GM12878 (cell line): Measurements from ENCODE around the gene ID3. TPM values are rescaled to one million over a fixed set of nuclear protein-coding genes. Genes with fewer than 3 reads are reported as not detected.
A peak's percentile ranks its signal among the peaks of the same experiment; 100 is the strongest.

Experiments used
- ATAC-seq: fragments of 200-7000 bp; cut with Tn5 transposase; 3 replicates; pipeline ENCODE4 v1.9.1; 2020; ENCODE audit warnings: mild to moderate bottlenecking, moderate library complexity
- BruUV-seq: library from RNA; stranded (reverse); fragments of 400-500 nt; replicated peaks from 2 replicates; lab custom pipeline; 2021; lab: Mats Ljungman, UMichigan
- CTCF ChIA-PET: fragments of 300-600 bp; sonication (Branson Sonifier 250); formaldehyde crosslinking; extraction: SDS; loops from one replicate; lab custom pipeline; 2021; ENCODE audit warnings: inconsistent platforms; lab: Yijun Ruan, JAX
- POLR2A ChIA-PET: fragments of 350-600 bp; formaldehyde crosslinking; extraction: SDS; loops from one replicate; lab custom pipeline; 2021; ENCODE audit warnings: inconsistent platforms; lab: Charles Lee
- RAD21 ChIA-PET: fragments of 300-600 bp; sonication (Branson Sonifier 250); formaldehyde crosslinking; loops from one replicate; lab custom pipeline; 2023; ENCODE audit warnings: antibody characterized with exemption; ENCODE audit not compliant: unreplicated experiment; lab: Charles Lee
- SMC1A ChIA-PET: fragments of 300-600 bp; sonication (Branson Sonifier 250); formaldehyde crosslinking; loops from one replicate; lab custom pipeline; 2023; ENCODE audit not compliant: unreplicated experiment, uncharacterized antibody; lab: Charles Lee
- DNase-seq: peaks from one replicate; pipeline ENCODE4 v3.0.0-alpha.2; 2011; ENCODE audit warnings: low read depth, low spot score
- FAIRE-seq: peaks from 3 replicates; lab custom pipeline; 2011; peaks lifted over from hg19 to GRCh38; lab: Jason Lieb, UNC
- H2AFZ ChIP-seq: 2 replicates; pipeline ENCODE4 v1.6.0; 2011; ENCODE audit warnings: low read depth, low read length, control low read depth; ENCODE audit not compliant: control insufficient read depth
- H3K27ac ChIP-seq: 2 replicates; pipeline ENCODE4 v1.5.1; 2011; ENCODE audit warnings: control low read depth; ENCODE audit not compliant: control insufficient read depth, insufficient read depth
- H3K27me3 ChIP-seq, 2 experiments: replicated peaks in 1 of 2; 2 replicates each; pipeline versions ENCODE4 v1.6.0 to v1.6.1; 2011; ENCODE audit warnings: low read length in 1 of 2; ENCODE audit not compliant: control insufficient read depth in 2 of 2, insufficient read depth in 2 of 2
- H3K36me3 ChIP-seq, 2 experiments: 2 replicates each; pipeline ENCODE4 v1.5.1; 2011; ENCODE audit warnings: low read length in 1 of 2; ENCODE audit not compliant: control insufficient read depth in 2 of 2, insufficient read depth in 2 of 2
- H3K4me1 ChIP-seq: 2 replicates; pipeline ENCODE4 v1.6.1; 2011; ENCODE audit warnings: mild to moderate bottlenecking, low read length, moderate library complexity, mixed read lengths; ENCODE audit not compliant: control insufficient read depth, insufficient read depth
- H3K4me2 ChIP-seq: 2 replicates; pipeline ENCODE4 v1.6.0; 2011; ENCODE audit warnings: control low read depth; ENCODE audit not compliant: control insufficient read depth, insufficient read depth
- H3K4me3 ChIP-seq: fragments of 200-600 bp; sonication (generic); 2 replicates; pipeline ENCODE4 v1.5.1; 2016
- H3K79me2 ChIP-seq: 2 replicates; pipeline ENCODE4 v1.6.0; 2011; ENCODE audit warnings: low read length; ENCODE audit not compliant: control insufficient read depth, insufficient read depth
- H3K9ac ChIP-seq: 2 replicates; pipeline ENCODE4 v1.8.0; 2011; ENCODE audit warnings: low read length, control low read depth, mixed read lengths; ENCODE audit not compliant: control insufficient read depth, insufficient read depth
- H3K9me3 ChIP-seq: replicated peaks from 3 replicates; pipeline ENCODE4 v1.5.1; 2011; ENCODE audit warnings: mild to moderate bottlenecking, low read length; ENCODE audit not compliant: control insufficient read depth, insufficient read depth
- H4K20me1 ChIP-seq: 2 replicates; pipeline ENCODE4 v1.6.0; 2011; ENCODE audit not compliant: control insufficient read depth, insufficient read depth
- E2F8 ChIP-seq: fragments of 450-650 bp; IDR thresholded peaks from 2 replicates; pipeline ENCODE4 v1.6.1; 2018; ENCODE audit warnings: mild to moderate bottlenecking, low read depth, moderate library complexity; ENCODE audit not compliant: partially characterized antibody
- IKZF1 ChIP-seq: fragments of 450-650 bp; conservative IDR thresholded peaks from 2 replicates; pipeline ENCODE4 v1.6.1; 2017; ENCODE audit warnings: antibody characterized with exemption, mild to moderate bottlenecking
- JUND ChIP-seq: IDR thresholded peaks from 2 replicates; pipeline ENCODE4 v1.6.1; 2012; ENCODE audit warnings: low read depth, mild to moderate bottlenecking, low read length, improper control_type of control experiment, moderate library complexity
- KAT2A ChIP-seq: conservative IDR thresholded peaks from 2 replicates; pipeline ENCODE4 v1.6.1; 2011; ENCODE audit warnings: low read depth, low read length; ENCODE audit not compliant: control insufficient read depth
- NRF1 ChIP-seq: conservative IDR thresholded peaks from 2 replicates; pipeline ENCODE4 v1.6.1; 2011; ENCODE audit warnings: mild to moderate bottlenecking, low read depth, low read length, improper control_type of control experiment
- SIX5 ChIP-seq: IDR thresholded peaks from 2 replicates; pipeline ENCODE4 v1.6.1; 2011; ENCODE audit warnings: mild to moderate bottlenecking, low read depth, low read length, moderate library complexity; ENCODE audit not compliant: severe bottlenecking
- TBL1XR1 ChIP-seq: IDR thresholded peaks from 2 replicates; pipeline ENCODE4 v1.6.1; 2012; ENCODE audit warnings: low read depth, low read length, improper control_type of control experiment
- ZNF274 ChIP-seq: IDR thresholded peaks from one replicate; pipeline ENCODE4 v1.8.0; 2011; ENCODE audit not compliant: insufficient read length, insufficient read depth
- WGBS: methylation state at CpG from one replicate; pipeline ENCODE4 v1.1.6; 2016; ENCODE audit warnings: low lambda C conversion rate; ENCODE audit not compliant: insufficient replicate concordance, insufficient coverage; ENCODE audit errors: missing lambda C conversion rate; 5-methylcytosine and 5-hydroxymethylcytosine counted together
- in situ Hi-C: fragments of 300-500 bp; cut with MboI; formaldehyde crosslinking; loops from 9 replicates; pipeline ENCODE4 v1.14.3; 2018; ENCODE audit warnings: mixed read lengths
- intact Hi-C: fragments of 100-400 bp; cut with micrococcal nuclease; formaldehyde crosslinking; loops from one replicate; pipeline ENCODE4 v1.14.2; 2022; ENCODE audit not compliant: unreplicated experiment
- polyA plus RNA-seq, 11 experiments: library from polyadenylated mRNA; depleted of rRNA in 4 of 11; unstranded in 6 of 11; stranded (reverse) in 5 of 11; fragments of >200 nt; fragmentation: Nextera tagmentation in 4 of 11; fragmentation: Illumina TruSeq in 1 of 11; extraction: Ambion mirVana in 4 of 11; extraction: Trizol in 1 of 11; gene quantifications; 1 replicate in 1 of 11; 2 replicates in 10 of 11; pipeline versions ENCODE4 v1.2.1 to v1.2.3, GENCODE V29; 2011 to 2016; ENCODE audit warnings: inconsistent platforms in 2 of 11, missing spikeins in 2 of 11, low read depth in 1 of 11
- total RNA-seq, 4 experiments: library from RNA; depleted of rRNA in 3 of 4; stranded (reverse); fragments of >200 nt in 3 of 4; fragmentation: Illumina TruSeq in 1 of 4; extraction: Trizol in 1 of 4; gene quantifications; 2 replicates each; pipeline versions ENCODE4 v1.2.1 to v1.2.3, GENCODE V29; 2013 to 2021
- TF ChIP-seq, protein P1 (sequence below), 3 experiments: IDR thresholded peaks in 2 of 3; conservative IDR thresholded peaks in 1 of 3; 2 replicates each; pipeline ENCODE4 v1.5.1; 2011; ENCODE audit warnings: low read depth in 3 of 3, low read length in 3 of 3, mild to moderate bottlenecking in 3 of 3, control low read depth in 2 of 3, moderate library complexity in 2 of 3, inconsistent platforms in 1 of 3, mixed read lengths in 1 of 3; ENCODE audit not compliant: control insufficient read depth in 2 of 3, insufficient read depth in 1 of 3; ENCODE audit errors: extremely low read depth in 1 of 3
- TF ChIP-seq, protein P2 (sequence below): fragments of 450-650 bp; IDR thresholded peaks from 2 replicates; pipeline ENCODE4 v1.6.1; 2017; ENCODE audit warnings: mild to moderate bottlenecking, low read depth, inconsistent platforms; ENCODE audit not compliant: poor library complexity, severe bottlenecking

Gene ID3
- total and polyA plus RNA-seq, 10 of the 15 experiments (the other 5 are each of a cell fraction or from before 2014, with no cell fraction given): 42.7 to 475 (median 207) TPM

DNA sequence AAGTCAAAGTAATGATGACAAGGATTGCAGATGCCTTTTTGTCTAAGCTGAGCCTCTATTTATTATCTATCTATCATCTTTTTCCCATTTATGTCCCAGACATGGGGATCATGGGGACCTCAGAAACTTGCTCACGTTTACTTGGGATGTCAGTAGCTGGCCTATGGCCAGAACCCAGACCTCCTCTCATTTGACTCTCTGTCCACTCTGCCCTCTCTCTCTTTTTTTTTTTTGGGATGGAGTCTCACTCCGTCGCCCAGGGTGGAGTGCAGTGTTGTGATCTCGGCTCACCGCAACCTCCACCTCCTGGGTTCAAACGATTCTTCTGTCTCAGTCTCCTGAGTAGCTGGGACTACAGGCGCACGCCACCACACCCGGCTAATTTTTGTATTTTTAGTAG lies 3.7 kb upstream of the ID3 start:
- H3K9ac ChIP-seq: no peak overlapping the region

More for the DNA sequence above, 3.7 kb upstream of the ID3 start:
- Histone ChIP-seq H3K27ac (peak overlapping the region; percentile 13; the same call in 1 of the 2 replicates), H4K20me1 (no peaks in the 10 kb centered on the region), H3K4me1 (peaks cover 36% of the 10 kb centered on the region), H3K4me2 (no peak overlapping the region; the same call in 1 of the 2 replicates), H2AFZ (no peak overlapping the region), H3K9me3 (no peaks in the 10 kb centered on the region), H3K4me3 (no peak overlapping the region), H3K36me3 (no peaks in the 10 kb centered on the region), H3K27me3 (no peaks in the 10 kb centered on the region), H3K79me2 (peaks cover 13% of the 10 kb centered on the region)
- ChIA-PET CTCF (interaction anchor here (1.2 to 2.9 kb wide), 3 partner anchors 9 to 72 kb away, joined by 3 to 14 read pairs (median 6); no protein-coding TSS in a partner anchor), SMC1A (interaction anchor here (0.7 to 16.8 kb wide), 4 partner anchors 13 to 75 kb away, joined by 3 to 419 read pairs (median 30); no protein-coding TSS in a partner anchor), POLR2A (interaction anchor here (0.6 to 6.5 kb wide), 5 partner anchors 10 to 74 kb away, joined by 3 to 188 read pairs (median 4); no protein-coding TSS in a partner anchor), RAD21 (no interaction called here)
- no peak for FAIRE-seq
- intact Hi-C loops: no loop called here
- 95% methylated on average over 9 of the region's 9 CpGs for WGBS
- no TSS peak for BruUV-seq
- TF ChIP-seq, protein P1, sequence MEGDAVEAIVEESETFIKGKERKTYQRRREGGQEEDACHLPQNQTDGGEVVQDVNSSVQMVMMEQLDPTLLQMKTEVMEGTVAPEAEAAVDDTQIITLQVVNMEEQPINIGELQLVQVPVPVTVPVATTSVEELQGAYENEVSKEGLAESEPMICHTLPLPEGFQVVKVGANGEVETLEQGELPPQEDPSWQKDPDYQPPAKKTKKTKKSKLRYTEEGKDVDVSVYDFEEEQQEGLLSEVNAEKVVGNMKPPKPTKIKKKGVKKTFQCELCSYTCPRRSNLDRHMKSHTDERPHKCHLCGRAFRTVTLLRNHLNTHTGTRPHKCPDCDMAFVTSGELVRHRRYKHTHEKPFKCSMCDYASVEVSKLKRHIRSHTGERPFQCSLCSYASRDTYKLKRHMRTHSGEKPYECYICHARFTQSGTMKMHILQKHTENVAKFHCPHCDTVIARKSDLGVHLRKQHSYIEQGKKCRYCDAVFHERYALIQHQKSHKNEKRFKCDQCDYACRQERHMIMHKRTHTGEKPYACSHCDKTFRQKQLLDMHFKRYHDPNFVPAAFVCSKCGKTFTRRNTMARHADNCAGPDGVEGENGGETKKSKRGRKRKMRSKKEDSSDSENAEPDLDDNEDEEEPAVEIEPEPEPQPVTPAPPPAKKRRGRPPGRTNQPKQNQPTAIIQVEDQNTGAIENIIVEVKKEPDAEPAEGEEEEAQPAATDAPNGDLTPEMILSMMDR (IDR thresholded peaks at IDR 0.05 in 2 of 3, conservative IDR thresholded peaks at IDR 0.05 in 1 of 3; ENCODE audit: control insufficient read depth in 2 of 3, extremely low read depth in 1 of 3, insufficient read depth in 1 of 3, low read depth in 3 of 3, low read length in 3 of 3): no peak
- TF ChIP-seq, protein P2, sequence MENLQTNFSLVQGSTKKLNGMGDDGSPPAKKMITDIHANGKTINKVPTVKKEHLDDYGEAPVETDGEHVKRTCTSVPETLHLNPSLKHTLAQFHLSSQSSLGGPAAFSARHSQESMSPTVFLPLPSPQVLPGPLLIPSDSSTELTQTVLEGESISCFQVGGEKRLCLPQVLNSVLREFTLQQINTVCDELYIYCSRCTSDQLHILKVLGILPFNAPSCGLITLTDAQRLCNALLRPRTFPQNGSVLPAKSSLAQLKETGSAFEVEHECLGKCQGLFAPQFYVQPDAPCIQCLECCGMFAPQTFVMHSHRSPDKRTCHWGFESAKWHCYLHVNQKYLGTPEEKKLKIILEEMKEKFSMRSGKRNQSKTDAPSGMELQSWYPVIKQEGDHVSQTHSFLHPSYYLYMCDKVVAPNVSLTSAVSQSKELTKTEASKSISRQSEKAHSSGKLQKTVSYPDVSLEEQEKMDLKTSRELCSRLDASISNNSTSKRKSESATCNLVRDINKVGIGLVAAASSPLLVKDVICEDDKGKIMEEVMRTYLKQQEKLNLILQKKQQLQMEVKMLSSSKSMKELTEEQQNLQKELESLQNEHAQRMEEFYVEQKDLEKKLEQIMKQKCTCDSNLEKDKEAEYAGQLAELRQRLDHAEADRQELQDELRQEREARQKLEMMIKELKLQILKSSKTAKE: no peak
- TF ChIP-seq TBL1XR1 (no peak), NRF1 (no peak), IKZF1 (no peak), ZNF274 (no peak), KAT2A (no peak), E2F8 (no peak), SIX5 (no peak), JUND (no peak)
- ATAC-seq: no peak
- in situ Hi-C loops: no loop called here
- no peak for DNase-seq
